Measurements from ENCODE around the gene PNPLA5. TPM values are rescaled to one million over a fixed set of nuclear protein-coding genes. Genes with fewer than 3 reads are reported as not detected.

PNPLA5 gene
- total RNA-seq, 1 donor from 2014 or later = not detected

- no peak for DNase-seq (ENCODE audit: extremely low spot score, unreplicated experiment)
Measured at GRCh38 chr22:43884600-43885318, 7.1 kb downstream of the PNPLA5 start.

GRCh38 chr22:43883719-43884415 is 7.9 kb downstream of the PNPLA5 start:
- DNase-seq (ENCODE audit: extremely low spot score, unreplicated experiment) = no peak
- Mint-ChIP-seq H3K4me3 (ENCODE audit: unreplicated experiment) (no peak overlapping the region), H3K9me3 (ENCODE audit: unreplicated experiment) (no peaks in the 10 kb centered on the region), H3K36me3 (ENCODE audit: unreplicated experiment) (no peaks in the 10 kb centered on the region), H3K27ac (ENCODE audit: unreplicated experiment) (no peak overlapping the region), H3K27me3 (ENCODE audit: unreplicated experiment) (peaks cover 12% of the 10 kb centered on the region), H3K4me1 (ENCODE audit: unreplicated experiment) (no peaks in the 10 kb centered on the region)
- no peak for TF ChIP-seq CTCF (IDR thresholded peaks at IDR 0.05)

More at GRCh38 chr22:43884600-43885318, 7.1 kb downstream of the PNPLA5 start:
- no peaks in the 10 kb centered on the region for H3K9me3 Mint-ChIP-seq (ENCODE audit: unreplicated experiment)
- H3K36me3 Mint-ChIP-seq (ENCODE audit: unreplicated experiment) = no peaks in the 10 kb centered on the region
- no peak overlapping the region for H3K4me3 Mint-ChIP-seq (ENCODE audit: unreplicated experiment)
- H3K4me1 Mint-ChIP-seq (ENCODE audit: unreplicated experiment) = no peaks in the 10 kb centered on the region
- no peak overlapping the region for H3K27ac Mint-ChIP-seq (ENCODE audit: unreplicated experiment)
- TF ChIP-seq CTCF (IDR thresholded peaks at IDR 0.05) = peak; percentile 78
- peaks cover 17% of the 10 kb centered on the region for H3K27me3 Mint-ChIP-seq (ENCODE audit: unreplicated experiment)

GRCh38 chr22:43883012-43883661 is 8.7 kb downstream of the PNPLA5 start:
- Mint-ChIP-seq H3K4me3 (ENCODE audit: unreplicated experiment) (no peak overlapping the region), H3K4me1 (ENCODE audit: unreplicated experiment) (no peaks in the 10 kb centered on the region), H3K27ac (ENCODE audit: unreplicated experiment) (no peak overlapping the region), H3K27me3 (ENCODE audit: unreplicated experiment) (peaks cover 12% of the 10 kb centered on the region), H3K9me3 (ENCODE audit: unreplicated experiment) (no peaks in the 10 kb centered on the region), H3K36me3 (ENCODE audit: unreplicated experiment) (no peaks in the 10 kb centered on the region)
- no peak for DNase-seq (ENCODE audit: extremely low spot score, unreplicated experiment)
- TF ChIP-seq CTCF (IDR thresholded peaks at IDR 0.05) = peak; percentile 56

- Mint-ChIP-seq H3K4me1 (ENCODE audit: unreplicated experiment) (no peaks in the 10 kb centered on the region), H3K27me3 (ENCODE audit: unreplicated experiment) (peaks cover 10% of the 10 kb centered on the region), H3K4me3 (ENCODE audit: unreplicated experiment) (no peak overlapping the region), H3K36me3 (ENCODE audit: unreplicated experiment) (no peaks in the 10 kb centered on the region), H3K9me3 (ENCODE audit: unreplicated experiment) (no peaks in the 10 kb centered on the region), H3K27ac (ENCODE audit: unreplicated experiment) (no peak overlapping the region)
- no peak for TF ChIP-seq CTCF (IDR thresholded peaks at IDR 0.05)
- no peak for DNase-seq (ENCODE audit: extremely low spot score, unreplicated experiment)
Measured at GRCh38 chr22:43882122-43882767, 9.6 kb downstream of the PNPLA5 start.
